PC-3 (cell line): ENCODE data around the gene ZNF764.

ENCODE experiments used
- EZH2 ChIP-seq: fragments of 300-600 bp; sonication (generic); IDR thresholded peaks from one replicate; pipeline ENCODE4 v1.6.1; 2017; ENCODE audit warnings: antibody characterized with exemption, mild to moderate bottlenecking, low read length; ENCODE audit not compliant: unreplicated experiment
- EZH2phosphoT487 ChIP-seq: fragments of 300-600 bp; sonication (generic); IDR thresholded peaks from 2 replicates; pipeline ENCODE4 v1.6.1; 2018; ENCODE audit warnings: mild to moderate bottlenecking, antibody characterized with exemption, low read length, borderline replicate concordance
- TF ChIP-seq, protein P1 (sequence below): fragments of 300-600 bp; sonication (generic); conservative IDR thresholded peaks from 2 replicates; pipeline ENCODE4 v1.5.1; 2017; ENCODE audit warnings: antibody characterized with exemption, low read depth, mild to moderate bottlenecking, low read length

DNA sequence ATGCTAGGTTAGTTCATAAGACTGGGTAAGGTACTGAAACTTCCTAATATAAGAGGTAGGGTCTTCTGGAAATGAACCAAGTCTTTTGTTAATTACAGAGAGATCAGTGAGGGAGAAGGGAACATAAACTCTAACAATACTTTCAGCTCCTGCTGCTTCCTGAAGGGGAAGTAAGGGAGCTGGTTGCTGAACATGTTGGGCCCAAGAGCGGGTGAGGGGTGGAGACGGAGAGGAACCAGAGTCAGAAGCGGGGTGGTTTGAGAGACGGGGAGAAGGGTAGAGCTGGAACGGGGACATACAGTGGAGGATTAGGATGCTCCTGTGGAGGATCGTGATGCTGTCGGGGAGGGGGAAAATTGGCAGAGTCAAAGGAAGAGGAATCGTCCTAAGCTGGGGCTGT is 12.1 kb downstream of the ZNF764 start:
- no peak for TF ChIP-seq EZH2phosphoT487
- TF ChIP-seq, protein P1, sequence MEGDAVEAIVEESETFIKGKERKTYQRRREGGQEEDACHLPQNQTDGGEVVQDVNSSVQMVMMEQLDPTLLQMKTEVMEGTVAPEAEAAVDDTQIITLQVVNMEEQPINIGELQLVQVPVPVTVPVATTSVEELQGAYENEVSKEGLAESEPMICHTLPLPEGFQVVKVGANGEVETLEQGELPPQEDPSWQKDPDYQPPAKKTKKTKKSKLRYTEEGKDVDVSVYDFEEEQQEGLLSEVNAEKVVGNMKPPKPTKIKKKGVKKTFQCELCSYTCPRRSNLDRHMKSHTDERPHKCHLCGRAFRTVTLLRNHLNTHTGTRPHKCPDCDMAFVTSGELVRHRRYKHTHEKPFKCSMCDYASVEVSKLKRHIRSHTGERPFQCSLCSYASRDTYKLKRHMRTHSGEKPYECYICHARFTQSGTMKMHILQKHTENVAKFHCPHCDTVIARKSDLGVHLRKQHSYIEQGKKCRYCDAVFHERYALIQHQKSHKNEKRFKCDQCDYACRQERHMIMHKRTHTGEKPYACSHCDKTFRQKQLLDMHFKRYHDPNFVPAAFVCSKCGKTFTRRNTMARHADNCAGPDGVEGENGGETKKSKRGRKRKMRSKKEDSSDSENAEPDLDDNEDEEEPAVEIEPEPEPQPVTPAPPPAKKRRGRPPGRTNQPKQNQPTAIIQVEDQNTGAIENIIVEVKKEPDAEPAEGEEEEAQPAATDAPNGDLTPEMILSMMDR, result no peak
- no peak for TF ChIP-seq EZH2
